GM10248 (cell line): ENCODE results near the gene FBXW11.

ENCODE experiments used
- CTCF ChIA-PET: fragments of 300-600 bp; sonication (Branson Sonifier 250); formaldehyde crosslinking; extraction: SDS; loops from one replicate; lab custom pipeline; 2021; ENCODE audit warnings: antibody characterized with exemption; lab: Yijun Ruan, JAX
- POLR2A ChIA-PET: fragments of 350-650 bp; sonication (Branson Sonifier 250); formaldehyde crosslinking; extraction: SDS; loops from one replicate; lab custom pipeline; 2020; ENCODE audit warnings: antibody characterized with exemption; lab: Yijun Ruan, JAX
- DNase-seq: peaks from one replicate; pipeline ENCODE4 v3.0.0; 2012; ENCODE audit errors: extremely low spot score
- TF ChIP-seq, protein P1 (sequence below): IDR thresholded peaks from 2 replicates; pipeline ENCODE4 v1.5.1; 2012; ENCODE audit warnings: mild to moderate bottlenecking, low read depth; ENCODE audit errors: extremely low read depth, missing control alignments, control extremely low read depth

The FBXW11 gene

DNA sequence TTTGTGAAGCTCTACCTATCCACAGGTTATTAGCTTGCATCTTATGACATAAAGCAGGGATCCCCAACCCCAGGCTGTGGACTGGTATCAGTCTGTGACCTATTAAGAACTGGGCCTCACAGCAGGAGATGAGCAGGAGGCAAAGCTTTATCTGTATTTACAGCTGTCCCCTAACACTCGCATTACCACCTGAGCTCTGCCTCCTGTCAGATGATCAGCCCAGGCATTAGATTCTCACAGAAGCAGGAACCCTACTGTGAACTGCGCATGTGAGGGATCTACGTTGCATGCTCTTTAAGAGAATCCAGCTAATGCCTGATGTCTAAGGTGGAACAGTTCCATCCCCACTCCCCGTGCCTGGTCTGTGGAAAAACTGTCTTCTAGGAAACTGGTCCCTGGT lies 19.7 kb downstream of the FBXW11 start:
- ChIA-PET CTCF (interaction anchor here (1.2 to 5.6 kb wide), 6 partner anchors 11 to 75 kb away, joined by 3 to 36 read pairs (median 4); partner anchors contain the start of gene FBXW11), POLR2A (no interaction called here)
- DNase-seq: no peak
- TF ChIP-seq, protein P1, sequence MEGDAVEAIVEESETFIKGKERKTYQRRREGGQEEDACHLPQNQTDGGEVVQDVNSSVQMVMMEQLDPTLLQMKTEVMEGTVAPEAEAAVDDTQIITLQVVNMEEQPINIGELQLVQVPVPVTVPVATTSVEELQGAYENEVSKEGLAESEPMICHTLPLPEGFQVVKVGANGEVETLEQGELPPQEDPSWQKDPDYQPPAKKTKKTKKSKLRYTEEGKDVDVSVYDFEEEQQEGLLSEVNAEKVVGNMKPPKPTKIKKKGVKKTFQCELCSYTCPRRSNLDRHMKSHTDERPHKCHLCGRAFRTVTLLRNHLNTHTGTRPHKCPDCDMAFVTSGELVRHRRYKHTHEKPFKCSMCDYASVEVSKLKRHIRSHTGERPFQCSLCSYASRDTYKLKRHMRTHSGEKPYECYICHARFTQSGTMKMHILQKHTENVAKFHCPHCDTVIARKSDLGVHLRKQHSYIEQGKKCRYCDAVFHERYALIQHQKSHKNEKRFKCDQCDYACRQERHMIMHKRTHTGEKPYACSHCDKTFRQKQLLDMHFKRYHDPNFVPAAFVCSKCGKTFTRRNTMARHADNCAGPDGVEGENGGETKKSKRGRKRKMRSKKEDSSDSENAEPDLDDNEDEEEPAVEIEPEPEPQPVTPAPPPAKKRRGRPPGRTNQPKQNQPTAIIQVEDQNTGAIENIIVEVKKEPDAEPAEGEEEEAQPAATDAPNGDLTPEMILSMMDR: no peak

- CTCF ChIA-PET: interaction anchor here (0.9 to 5.6 kb wide), 11 partner anchors 9 to 73 kb away, joined by 3 to 36 read pairs (median 3); partner anchors contain the start of gene FBXW11
- POLR2A ChIA-PET: interaction anchor here (0.6 to 1.3 kb wide), 2 partner anchors 16 to 22 kb away, joined by 3 to 4 read pairs; partner anchors contain the start of gene FBXW11
- no peak for DNase-seq
These were observed 21.6 kb downstream of the FBXW11 start for GRCh38 chr5:171984748-171985419.

DNA sequence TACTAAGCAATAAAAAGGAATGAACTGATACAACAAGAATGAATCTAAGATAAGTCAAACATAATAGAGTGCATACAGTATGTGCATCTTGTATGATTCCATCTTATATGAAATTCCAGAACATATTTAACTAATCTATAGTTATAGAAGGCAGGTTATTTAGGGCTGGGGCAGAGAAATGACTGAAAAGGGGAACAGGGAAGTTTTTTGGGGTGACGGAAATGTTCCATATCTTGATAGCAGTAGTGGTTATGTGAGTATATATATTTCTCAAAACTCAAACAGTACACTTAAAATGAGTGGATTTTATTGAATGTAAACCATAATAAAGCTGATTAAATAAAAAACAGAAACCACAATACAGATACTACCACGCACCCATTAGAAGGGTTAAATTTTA lies 24.6 kb downstream of the FBXW11 start:
- no peak for DNase-seq
- CTCF ChIA-PET: interaction anchor here (1.5 kb wide), 1 partner anchor 16 kb away, joined by 4 read pairs; no protein-coding TSS in a partner anchor
- POLR2A ChIA-PET: no interaction called here
- TF ChIP-seq, protein P1: no peak

More at GRCh38 chr5:171984748-171985419, 21.6 kb downstream of the FBXW11 start:
- TF ChIP-seq, protein P1: no peak

GRCh38 chr5:171980792-171981191 lies 25.6 kb downstream of the FBXW11 start:
- no peak for DNase-seq
- TF ChIP-seq, protein P1: no peak
- ChIA-PET POLR2A (no interaction called here), CTCF (interaction anchor here (0.9 to 1.5 kb wide), 2 partner anchors 17 to 208 kb away, joined by 3 to 4 read pairs; partner anchors contain the start of gene STK10)

DNA sequence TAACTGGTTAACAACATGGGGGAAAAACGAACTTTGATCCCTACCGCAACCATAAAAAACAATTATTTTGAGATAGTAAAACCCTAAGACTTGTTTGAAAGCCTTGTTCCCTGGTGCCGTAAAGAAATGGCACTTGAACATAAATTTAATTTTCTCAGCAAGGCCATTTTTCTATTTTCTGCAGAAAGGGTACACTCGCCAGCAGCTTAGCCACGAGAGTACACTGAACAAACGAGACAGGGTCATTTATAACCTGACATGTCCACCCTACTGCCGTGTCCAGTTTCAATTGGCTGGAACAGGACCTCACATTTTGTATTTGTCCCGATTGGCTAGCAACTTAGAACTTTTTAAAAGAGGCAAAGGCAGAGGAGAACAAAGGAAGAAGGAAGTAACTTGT lies 26.8 kb downstream of the FBXW11 start:
- no peak for DNase-seq
- TF ChIP-seq, protein P1: no peak
- CTCF ChIA-PET: no interaction called here
- POLR2A ChIA-PET: no interaction called here

DNA sequence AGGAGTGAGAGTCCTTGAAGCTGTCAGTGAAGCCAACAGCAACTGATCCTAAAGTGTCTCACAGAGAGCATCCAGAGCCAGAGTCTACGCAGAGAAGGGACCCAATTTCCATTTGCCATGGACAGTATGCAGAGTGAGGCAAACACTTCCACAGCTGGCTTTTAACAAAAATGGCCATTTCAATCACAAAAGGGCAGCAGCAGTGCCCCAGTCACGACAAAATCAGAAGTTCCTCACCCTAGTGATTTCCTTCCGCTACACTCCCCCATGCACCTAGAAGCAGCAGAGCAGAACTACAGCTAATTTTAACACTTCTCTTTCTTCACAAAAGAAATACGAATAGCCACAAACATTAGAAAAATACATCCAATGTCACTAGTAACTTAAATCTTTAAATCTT lies 27.9 kb downstream of the FBXW11 start:
- ChIA-PET POLR2A (no interaction called here), CTCF (interaction anchor here (1.0 kb wide), 1 partner anchor 11 kb away, joined by 3 read pairs; no protein-coding TSS in a partner anchor)
- no peak for DNase-seq
- TF ChIP-seq, protein P1: no peak
